ENCODE results near the gene LRRC8A.
"Not testable (repeated sequence)": the region's sequence is repeated elsewhere in the genome, so short reads cannot be mapped to it uniquely, and the experiment has no call there.

Gene LRRC8A

DNA sequence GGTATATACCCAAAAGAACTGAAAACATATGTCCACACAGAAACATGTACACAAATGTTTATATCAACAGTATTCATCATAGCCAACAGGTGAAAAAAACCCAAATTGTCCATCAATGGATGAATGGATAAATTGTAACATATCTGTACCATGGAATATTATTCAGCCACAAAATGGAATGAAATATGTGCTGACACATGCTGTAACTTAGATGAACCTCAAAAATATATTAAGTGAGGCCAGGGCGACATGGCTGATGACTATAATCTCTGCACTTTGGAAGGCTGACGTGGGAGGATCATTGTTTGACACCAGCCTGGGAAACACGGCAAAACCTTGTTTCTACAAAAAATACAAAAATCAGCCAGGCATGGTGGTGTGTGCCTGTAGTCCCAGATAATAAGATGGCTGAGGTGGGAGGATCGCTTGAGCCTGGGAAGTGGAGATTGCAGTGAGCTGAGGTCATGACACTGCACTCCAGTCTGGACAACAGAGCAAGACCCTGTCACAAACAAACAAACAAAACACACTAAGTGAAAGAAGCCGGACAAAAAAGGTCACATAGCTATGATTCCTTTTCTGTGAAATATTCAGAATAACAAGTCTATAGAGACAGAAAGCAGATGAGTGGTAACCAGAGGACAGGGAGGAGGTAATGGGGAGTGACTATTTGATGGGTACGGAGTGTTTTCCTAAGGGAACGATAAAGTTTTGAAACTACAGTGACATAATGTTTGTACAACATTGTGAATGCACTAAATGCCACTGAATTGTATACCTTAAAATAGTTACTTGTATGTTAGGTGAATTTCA lies 11.6 kb upstream of the LRRC8A start:
- no peak for DNase-seq

DNA sequence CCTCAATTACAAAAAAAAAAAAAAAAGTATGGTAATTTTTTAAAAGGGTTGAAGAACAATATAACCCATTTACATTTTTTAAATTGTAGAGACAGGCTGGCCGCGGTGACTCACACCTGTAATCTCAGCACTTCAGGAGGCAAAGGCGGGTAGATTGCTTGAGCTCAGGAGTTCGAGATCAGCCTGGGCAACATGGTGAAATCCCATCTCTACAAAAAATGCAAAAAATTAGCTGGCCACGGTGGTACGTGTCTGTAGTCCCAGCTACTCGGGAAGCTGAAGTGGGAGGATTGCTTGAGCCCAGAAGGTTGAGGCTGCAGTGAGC lies 11.0 kb upstream of the LRRC8A start:
- not testable (repeated sequence) for DNase-seq

DNA sequence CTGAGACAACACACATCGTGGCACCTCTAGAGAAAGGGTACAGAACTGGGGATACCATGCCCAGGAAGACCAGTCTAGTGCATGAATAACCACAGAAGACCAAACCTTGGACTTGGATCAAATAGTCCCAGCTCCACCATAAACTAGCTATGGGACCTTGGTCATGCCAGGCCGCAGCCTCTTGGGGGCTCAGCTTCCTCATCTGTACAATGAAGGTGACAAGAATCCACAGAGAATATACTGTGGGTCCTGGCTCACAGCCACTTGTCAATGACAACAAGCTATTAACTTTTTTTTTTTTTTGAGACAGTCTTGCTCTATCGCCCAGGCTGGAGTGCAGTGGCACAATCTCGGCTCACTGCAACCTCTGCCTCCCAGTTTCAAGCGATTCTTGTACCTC lies 4.1 kb upstream of the LRRC8A start:
- no peak for DNase-seq

DNA sequence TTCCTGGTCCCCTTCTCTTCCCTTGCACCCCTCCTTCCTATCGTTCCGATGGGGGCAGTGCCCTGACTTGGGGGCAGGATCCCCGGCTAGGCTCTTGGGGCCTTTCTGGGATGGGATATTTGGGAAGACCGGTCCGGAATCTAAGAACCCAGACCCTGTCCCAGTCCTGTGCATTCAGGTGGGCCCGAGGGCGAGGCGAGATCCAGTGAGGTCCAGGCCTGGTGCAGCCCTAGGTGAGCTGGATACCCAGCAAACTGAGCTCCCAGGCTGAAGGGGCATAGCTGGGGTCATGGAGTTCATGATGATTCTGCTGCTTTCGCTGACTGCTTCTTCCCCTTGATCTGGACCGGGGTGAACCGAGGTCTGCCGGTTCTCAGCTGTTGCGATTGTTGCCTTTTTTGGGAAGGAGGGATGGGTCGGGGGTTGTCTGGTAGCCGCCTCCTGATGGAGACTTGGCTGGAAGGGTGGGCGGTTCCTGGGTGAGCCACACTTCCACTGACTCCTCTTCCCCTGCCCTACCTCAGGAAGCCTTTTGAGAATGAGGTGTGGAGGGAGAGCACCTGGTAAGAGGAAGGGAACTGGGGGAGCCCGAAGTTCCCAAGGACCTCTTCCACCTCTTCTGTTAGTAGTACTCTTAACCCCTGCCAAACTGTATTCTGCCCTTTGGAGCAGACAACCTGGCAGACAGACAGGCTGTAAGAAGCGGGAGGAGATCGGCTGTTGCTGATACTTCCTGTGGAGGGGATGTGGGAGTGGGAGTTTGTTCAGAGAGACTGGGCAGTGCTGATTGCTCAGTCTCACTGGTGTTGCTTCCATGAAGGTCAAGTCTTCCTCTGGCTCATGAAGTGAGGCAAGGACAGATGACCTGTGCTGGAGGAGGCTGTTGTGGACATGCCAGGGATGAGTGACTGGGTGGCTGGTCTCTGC lies 1.0 kb downstream of the LRRC8A start:
- no peak for DNase-seq

DNA sequence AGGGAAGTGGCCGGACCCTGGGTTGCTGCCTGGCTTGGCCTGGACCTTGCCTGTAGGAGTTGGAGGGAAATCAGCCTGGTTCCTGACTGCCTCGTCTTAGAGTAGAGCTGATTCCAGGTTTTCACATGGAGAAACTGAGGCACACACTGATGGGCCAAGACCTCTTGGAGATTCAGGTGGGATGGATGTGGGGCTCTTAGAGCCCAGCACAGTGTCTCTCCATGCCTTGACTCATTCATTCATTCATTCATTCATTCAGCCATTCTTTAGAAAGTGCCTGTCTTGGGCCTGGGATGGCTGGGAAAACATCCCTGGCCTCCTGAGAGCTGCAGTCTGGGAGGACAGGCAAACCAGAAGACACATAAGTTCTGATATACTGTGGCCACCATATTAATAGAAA lies 2.2 kb downstream of the LRRC8A start:
- DNase-seq: no peak

DNA sequence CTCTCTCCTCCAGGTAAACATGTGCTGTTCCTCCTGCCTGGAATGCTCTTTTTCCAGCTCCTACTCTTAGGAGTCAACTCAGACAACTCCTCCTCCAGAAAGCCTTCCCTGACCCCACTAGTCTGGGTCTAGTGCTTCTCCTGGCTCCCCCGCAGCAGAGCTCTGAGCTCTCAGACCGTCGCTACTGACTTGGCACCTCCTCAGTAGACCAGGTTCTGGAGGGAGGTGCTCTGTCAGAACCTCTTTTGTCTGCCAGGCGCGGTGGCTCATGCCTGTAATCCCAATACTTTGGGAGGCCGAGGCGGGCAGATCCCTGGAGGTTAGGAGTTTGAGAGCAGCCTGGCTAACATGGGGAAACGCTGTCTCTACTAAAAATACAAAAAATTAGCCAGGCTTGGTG lies 3.4 kb downstream of the LRRC8A start:
- DNase-seq: no peak

DNA sequence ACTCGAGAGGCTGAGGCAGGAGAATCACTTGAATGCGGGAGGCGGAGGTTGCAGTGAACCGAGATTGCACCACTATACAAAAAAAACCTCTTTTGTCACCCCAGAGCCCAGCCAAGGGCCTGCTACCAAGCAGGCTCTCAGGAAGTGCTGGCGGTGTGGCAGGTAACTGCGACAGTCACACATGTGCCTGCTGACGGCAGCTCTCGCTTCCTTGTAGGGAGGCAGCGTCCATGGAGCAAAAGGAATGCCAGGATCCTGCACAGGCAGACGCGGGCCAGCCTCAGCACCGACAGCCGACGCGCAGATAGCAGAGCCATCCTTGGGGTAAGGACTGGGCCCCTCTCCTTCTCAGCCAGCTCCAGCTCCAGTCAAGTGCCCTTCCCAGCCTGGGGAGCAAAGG lies 3.9 kb downstream of the LRRC8A start:
- DNase-seq: no peak

DNA sequence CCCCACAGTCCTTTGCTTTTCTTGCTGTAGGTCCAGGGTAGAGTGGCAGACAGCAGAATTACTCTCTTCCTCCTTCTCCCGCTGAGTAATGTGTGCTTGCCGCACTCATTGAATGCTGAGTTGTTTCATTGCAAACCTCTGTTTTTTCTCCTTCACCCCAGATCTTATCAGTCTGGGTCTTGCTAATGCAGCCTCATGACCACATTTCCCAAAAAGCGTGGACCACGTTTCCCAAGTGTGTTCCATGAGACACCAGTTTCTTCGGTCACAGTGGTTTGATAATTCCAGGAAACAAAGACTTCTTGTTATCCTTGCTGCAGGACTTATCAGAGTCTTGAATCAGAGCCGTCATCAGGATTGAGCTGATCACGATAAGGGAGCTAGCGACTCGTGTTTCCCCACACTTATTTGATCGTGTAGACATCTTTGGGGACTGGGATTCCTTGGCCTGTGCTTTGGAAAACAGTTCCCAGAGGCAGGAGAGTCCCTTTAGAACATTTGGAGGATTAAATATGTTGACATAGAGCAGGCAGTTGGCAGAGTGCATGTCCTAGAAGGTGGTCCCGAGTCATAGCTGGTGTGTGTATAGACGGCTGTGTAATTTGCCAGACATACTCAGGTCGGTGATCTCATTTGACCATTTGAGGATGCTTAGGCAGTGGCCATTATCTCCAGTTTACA lies 4.4 kb downstream of the LRRC8A start:
- no peak for DNase-seq

DNA sequence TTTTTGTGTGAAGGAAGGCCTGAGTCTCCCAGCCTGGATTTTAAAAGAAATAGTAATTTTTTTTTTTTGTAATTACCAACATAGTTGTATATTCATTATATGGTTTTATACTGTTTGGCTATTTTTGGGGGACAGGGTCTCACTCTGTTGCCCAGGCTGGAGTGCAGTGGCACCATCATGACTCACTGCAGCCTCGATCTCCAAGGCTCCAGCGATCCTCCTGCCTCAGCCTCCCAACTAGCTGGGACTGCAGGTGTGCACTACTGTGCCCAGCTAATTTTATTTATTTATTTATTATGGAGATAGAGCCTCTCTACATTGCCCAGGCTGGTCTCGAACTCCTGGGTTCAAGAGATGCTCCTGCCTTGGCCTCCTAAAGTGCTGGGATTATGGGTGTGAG lies 5.1 kb downstream of the LRRC8A start:
- DNase-seq: no peak

DNA sequence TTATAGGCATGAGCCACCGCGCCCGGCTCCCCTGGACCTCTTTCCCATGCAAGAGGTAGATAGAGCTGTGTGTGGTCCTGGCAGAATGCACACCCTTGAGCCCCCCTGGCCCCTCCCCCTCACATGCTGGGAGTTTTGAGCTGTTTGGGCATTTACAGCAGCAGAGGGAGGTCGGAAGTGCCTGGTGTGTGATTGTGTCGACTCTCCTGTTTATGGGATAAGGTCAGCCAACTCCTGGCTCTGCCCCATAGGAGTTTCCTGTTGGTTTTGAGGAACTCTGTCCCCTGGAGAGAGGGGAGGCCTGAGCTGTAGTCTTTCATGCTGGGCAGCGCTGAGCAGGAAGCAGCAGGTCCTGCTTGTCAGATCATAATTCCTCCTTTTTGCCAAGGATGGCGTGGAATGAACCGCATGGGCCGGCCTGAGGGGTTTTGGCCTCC lies 6.0 kb downstream of the LRRC8A start:
- DNase-seq: no peak

DNA sequence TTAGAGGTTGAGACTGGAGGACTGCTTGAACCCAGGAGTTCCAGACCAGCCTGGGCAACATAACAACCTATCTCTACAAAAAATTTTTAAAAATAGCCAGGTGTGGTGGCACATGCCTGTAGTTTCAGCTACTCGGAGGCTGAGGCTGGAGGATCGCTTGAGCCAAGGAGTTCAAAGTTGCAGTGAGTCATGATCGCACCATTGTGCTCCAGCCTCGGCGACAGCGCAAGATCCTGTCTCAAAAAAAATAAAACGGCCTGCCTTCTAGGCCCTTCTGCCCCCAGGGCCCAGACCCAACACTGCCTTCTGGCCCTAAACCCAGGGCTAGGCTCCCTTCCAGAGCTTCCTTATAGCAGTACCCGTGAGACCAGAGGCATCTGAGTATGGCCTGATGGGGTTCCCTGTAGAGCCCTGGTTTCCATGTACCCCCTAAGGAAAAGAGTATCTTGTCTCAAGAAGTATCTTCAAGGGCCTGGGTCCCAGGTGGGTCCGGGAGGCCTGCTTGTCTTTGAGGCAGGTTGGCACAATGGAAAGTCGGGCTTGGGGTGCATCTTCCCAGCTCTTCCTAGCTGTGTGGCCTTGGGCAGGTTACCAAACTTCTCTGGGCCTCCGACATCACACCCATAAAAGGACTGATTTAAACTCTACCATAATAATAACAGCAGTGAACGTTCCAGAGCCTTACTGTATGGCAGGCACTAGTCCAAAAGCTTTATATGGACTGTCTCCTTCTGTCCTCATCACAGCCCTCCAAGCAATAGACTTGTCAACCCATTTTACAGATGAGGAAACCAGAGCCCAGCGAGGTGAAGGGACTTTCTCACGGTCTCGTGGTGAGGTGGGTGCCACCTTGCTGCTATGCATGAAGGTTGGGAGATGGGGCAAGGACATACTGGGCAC lies 9.6 kb downstream of the LRRC8A start:
- no peak for DNase-seq

DNA sequence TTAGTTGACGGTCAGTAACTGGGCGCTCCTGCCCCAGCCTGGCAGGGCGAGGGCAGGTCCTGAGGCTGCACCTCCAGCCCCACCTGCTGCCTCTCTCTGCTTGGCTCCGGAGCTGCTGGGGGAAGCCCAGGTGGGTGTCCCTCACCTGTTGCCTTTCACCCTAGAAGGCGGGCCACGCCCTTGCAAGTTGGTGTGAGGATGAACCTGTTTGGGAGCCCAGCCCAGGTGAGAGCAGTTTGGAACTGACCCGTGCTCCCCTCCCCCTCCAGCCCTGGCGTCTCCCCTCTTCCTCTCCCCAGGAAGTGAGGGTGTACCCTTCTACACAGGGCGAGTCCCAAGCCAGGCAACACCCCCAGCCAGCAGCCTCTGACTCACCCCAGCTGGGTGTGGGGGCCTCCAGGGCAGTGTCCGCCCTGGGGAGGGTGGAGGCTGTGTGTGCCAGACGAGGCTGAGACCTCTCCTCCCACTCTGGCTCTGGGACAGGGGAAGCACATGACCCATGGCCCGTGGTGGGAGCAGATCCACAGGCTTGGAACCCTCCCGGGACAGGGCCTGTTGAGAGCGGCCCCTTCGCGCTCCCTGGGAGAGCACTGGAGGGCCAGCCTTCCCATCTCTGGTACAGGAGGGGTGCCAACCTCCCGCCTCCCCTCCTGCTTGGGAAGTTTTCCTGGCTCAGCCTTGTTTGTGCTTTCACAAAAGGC lies 10.4 kb downstream of the LRRC8A start:
- DNase-seq: no peak

DNA sequence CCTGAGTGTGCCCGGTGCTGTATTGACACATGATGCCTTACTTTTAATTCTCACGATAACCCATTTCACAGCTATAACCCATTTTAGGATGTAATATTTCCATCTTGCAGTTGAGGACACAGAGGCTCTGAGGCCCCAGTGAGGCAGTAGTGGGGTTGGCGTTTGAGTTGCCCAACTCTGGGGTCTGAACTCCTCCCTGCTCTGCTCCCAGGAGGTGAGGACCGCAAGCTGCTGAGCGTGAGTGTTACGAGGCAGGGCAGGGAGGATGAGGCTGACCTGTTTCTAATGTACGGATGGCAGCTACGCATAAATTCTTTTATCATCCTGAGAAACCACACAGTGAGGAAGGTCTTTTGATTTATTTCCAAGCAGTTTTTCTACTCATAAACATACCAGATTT lies 11.4 kb downstream of the LRRC8A start:
- DNase-seq: no peak

DNA sequence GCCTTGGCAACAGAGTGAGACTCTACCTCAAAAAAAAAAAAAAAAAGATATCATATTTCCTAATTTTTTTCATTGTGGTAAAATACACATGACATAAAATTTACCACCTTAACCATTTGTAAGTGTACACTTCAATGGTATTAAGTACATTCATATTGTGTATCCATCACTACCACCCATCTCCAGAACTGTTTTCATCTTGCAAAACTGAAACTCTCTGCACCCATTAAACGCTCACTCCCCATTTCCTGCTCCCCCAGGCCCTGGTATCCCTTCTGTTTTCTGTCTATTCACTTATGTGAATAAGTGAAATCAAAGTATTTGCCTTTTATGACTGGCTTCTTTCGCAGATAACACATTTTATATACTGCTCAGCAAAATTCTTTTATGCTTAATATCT lies 12.8 kb downstream of the LRRC8A start:
- no peak for DNase-seq

DNA sequence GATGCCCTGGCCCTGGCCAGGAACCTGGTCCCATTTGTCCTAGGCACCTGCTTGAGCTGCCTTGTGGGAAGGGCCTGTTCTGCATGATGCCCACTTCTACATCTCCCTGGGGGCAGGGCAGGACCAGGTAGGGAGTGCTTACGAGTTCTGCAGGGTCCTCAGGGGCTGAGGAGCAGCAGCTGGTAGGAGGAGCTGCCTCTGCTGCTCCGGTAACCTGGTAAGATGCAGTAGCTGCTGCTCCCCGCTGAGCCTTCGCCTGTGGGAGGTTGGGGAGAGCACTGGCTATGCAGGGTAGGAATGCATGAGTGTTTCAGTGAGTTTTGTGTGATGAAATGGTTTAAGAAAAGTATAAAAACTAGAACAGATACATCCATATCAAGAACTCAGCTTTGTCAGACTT lies 13.6 kb downstream of the LRRC8A start:
- no peak for DNase-seq

DNA sequence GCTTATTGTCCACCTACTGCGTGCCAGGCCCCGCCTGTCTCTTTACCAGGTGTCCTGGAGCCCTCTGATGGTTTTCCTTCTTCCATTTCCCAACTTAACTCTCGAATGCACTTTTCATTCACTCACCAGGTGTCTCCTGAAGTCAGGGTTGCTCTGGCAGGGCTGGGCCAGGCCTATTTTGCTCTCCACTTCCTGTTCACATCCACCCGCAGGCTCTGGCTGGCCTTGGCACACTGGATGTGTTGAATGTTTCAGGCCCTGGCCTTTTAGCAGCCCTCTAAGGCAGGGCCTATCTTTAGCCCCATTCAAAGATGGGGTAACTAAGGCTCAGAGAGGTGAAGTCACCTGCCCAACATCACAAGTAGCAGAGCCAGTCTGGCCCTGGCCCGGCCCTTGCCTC lies 16.4 kb downstream of the LRRC8A start:
- no peak for DNase-seq

DNA sequence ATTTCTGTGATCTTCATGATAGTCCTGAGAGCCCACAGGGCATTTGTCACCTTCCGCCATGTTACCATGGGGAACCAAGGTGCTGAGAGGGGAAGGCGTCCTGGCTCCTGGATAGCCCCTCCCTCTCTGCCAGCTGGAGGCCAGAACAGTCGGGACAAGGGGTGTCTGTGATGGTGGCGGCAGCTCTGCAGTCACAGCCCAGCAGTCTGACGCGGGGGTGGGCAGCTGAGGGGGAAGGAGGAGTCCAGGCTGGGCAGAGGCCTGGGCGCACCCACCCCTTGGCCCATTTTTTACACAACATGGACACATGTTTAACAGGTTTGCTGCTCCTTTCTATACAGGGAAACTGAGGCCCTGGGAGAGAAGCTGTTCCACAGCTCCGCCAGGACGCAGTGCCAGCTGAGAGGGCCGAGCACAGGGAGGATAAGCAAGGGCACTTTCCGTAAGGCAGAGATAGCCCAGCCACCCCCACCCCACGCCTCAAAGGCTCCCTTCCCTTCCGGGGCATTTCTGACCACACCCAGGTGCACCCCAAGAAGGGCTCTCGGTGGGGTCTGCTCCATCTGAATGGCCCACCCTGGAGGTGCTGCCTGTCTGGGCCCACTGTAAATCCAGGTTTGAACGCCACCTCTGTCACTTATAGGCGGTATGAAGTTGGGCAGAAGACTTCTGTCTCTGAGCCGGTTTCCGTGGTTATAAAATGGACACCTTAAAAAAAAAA lies 17.1 kb downstream of the LRRC8A start:
- no peak for DNase-seq

DNA sequence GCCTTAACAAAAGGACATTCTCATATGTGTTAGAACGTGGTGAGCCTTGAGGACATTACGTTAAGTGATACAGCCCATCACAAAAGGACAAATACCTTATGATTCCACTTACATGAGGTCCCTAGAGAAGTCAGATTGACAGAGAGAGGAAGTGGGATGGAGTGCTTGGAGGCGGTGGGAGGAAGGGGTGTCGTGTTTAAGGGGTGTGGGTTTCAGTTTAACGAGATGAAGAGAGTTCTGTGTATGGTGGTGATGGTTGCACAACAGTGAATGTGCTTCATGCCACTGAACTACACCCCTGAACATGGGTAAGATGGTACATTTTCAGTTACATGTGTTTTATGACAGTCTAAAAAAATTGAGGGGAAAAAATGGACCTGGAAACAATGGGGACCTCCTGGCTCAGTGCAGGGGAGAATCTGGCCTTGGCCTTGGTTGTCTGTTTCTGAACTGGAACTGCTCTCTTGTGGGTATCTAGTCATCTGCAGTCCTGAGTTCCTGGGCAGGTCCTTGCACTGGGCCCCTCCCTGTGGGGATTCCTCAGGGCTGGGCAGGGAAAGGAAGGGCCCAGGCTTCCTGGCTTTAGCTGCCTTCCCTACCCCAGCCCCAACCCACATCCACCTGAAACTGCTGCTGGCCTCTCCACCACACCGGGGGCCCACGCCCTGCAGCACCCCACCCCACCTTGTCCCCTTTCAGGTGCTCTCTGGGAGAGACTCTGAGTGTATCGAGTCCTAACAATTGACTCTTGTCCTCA lies 17.8 kb downstream of the LRRC8A start:
- no peak for DNase-seq

DNA sequence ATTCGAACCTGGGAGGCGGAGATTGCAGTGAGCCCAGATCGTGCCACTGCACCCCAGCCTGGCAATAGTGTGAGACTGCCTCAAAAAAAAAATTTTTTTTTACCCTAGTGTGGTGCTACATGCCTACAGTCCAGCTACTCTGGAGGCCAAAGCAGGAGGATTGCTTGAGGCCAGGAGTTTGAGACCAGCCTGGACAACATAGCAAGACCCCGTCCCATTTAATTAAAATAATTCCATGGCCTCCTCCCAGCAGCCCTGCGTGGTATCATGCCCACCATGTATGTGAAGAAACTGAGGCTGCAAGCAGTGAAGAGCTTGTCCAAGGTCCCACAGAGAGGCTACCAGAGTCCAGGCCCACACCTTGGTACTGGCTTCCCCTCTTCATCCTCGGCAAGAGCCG lies 19.4 kb downstream of the LRRC8A start:
- no peak for DNase-seq

DNA sequence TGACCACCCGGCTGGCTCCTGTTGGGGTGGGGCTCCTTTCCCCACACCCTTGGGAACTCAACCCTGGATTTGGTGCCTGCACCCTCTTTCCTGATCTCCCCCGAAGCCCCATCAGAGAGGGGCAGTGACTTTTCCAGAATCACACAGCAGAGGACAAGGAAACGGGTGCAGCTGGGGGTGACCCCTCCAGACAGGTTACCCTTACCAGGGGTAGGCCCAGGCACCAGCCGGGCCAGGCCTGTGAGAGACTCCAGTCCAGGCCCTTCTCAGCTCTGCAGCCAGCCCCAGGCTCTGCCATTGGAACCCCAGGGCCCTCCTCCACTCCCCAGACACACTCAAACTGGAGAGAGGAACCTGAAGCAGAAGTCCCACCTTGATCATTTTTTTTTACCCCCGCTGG lies 19.9 kb downstream of the LRRC8A start:
- no peak for DNase-seq
